HG03066 (cell line): ENCODE results near the gene IPO4.
"Not testable (repeated sequence)": the region's sequence is repeated elsewhere in the genome, so short reads cannot be mapped to it uniquely, and the experiment has no call there.

Source experiments
- ATAC-seq: cut with Tn5 transposase; IDR thresholded peaks from one replicate; pipeline ENCODE4 v1.9.1; 2021; ENCODE audit warnings: low read depth; ENCODE audit not compliant: unreplicated experiment

Gene IPO4

DNA sequence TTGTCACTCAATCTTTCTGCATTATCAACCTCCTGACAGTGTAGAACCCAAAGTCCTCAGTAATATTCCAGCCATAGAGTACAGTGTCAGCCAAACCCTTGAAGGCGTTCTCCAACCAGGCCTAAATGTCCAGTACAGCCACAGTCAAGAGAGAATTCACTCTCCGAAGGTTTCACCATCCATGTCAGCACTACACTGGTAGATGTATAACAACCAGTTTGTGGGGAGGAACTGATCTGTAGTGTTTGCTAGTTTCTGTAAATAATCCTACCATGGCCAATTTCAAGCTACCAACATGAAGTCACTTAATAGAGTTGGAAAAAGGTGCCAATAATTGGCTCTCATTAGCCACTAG, 27.7 kb upstream of the IPO4 start:
- ATAC-seq = no peak

DNA sequence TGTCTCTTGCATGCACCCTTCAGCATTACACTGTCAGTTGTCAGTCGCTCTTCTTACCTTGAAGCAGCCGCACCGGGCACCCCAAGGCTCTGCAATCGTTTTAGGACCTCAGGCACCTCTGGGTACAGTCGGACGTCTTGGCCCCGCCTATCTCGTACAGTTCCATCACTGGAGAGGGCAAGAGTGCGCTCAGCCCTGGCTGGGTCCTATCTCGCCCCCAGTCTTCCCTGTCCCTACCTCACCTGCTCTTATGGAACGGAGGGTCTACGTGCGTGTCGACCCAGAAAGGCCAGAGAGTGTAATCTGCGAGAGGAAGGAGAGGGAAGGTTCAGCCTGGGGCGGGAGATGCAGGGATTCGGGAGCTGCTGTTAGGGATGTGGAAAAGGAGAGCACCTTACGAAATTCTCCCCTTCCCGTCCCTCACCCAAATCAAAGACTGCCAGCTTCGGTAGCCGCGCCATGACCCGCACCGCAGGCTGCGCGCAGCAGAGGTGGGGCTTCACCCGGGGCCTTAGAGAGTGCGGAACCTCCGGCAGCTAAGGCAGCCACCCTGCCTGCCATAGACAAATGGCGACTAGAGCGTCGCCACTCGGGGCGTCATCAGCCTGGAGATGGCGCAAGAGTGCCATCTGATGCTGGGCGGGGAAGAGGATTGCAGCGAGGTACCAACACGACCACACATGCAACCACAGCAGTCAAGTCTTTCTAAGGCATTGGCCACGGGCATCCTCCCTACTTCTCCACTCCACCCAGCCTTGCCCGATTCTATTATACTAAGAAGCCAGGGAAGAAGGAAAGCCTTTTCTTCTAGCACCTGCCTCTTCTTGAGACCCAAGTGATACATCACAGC, 27.1 kb upstream of the IPO4 start, which contains the start of gene MDP1:
Gene MDP1 (minus strand): TSS at position 572 of the 850 bp plus-strand sequence. CDS start 111 bp downstream, at position 461.
- ATAC-seq = peak; percentile 61

DNA sequence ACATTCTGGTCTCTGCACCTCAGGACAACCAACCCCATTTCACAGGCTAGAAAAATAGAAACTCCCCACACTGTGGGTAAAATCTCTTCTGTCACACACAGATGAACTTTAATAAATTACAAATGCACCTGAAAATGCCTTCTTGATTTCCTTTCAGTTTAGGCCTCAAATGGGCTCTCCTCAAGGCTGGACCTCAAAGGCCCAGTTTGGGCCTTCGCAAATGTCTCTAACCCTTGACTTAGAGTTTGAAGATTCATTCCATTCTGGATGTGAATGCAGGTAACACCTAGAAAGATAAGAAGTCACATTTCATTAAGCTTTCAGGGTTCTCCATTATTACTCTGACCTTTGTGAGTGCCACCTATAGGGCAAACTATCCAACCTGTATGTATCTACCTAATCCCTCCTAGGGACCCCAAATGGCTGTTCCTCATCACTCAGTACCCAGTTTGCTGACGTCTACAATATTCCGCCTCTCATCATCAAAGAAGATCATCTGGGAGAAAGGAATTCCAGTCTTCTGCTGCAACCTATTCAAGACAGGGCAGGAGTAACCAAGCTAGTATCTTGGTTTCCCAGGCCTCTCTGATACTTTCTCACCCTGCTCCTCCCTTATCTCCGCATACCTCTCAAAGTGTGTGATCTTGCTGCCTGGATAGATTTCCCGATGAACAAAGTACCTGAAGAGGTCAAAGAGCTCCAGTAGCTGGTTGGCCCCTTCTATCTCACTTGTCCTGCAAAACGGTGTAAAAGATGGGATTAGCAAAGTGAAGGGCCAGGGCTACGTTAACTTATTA, 25.4 kb upstream of the IPO4 start:
- ATAC-seq = no peak

DNA sequence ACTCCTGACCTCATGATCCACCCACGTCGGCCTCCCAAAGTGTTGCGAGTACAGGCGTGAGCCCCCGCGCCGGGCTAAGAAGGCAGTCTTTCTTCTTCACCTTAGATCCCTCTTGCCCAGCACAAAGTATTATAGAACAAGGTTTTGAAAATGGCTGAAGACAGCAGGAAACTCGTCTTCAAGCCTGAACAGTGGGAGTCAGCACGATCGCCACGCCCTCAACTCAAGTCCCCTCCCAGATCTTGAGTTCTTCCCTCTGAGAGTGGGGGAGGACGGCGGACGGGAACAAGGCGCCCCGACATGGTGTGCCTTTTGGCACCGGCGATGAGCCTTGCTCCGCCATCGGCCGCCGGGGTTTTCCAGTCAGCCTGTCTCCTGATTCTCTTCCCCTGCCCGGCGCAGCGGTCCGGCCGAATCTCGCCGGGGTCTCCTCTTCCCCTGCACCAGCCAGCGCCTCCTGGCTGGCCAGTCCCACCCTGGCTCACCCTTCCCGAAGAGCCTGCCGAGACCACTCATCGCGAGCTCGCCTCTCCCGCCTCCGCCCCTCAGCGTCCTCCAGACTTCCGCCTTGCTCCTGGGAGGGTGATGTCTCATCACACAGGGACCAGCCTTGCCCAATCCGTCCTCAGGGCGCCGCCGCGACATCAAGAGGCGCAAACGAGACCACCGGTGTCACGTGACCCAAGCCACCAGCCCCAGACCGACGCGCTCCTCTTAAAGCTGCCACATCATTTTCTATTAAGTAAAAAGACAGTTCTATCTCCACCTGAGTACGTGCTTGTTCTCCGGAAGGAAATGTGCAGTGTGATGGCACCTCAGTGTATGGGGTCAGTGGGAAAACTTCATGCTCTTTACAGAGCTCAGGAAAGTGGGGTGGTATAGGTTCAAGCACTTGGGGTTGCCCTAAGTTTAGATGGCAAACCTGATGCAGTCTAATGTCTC, 24.6 kb upstream of the IPO4 start, which contains the start of gene CHMP4A:
Gene CHMP4A (minus strand): TSS at position 565 of the 942 bp plus-strand sequence. CDS start 49 bp downstream, at position 516.
- ATAC-seq = peak; percentile 70

DNA sequence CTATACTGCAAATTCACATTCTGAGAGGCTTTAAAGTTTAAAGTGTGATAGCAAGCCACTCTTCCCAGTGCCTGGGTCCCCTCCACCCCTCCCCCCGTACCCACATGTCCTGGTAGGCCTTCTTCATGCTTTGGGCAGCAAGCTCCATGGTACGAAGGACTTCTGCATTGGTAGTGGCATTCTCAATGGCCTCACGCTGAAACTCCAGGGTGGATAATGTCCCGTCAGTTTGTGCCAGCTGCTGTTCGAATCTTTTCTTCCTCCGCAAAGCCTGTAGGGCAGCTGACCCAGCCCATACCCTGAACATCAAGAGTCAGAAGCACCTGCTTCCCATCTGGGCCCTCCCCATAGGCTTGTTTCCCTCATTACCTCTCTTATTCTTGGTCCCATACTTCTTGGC, 22.7 kb upstream of the IPO4 start:
- no peak for ATAC-seq

DNA sequence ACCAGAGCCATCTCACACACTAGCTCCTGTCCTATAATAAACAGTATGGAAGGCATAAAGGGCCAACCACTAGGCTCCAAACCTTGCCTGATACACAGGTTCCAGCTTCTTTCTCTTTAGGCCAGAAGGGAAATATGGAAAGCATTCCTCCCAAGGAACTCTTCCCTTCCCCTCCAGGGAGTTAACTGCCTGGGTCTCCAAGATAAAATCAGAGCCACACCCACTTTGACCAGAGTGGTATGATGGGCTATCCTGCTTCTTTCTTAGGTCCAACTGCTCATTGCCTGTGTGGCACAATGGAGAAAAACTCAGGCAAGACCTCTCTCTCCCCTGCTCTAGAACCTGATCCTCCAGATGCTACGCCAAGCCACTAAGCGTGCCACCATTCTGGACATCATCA, 19.0 kb upstream of the IPO4 start:
- no peak for ATAC-seq

DNA sequence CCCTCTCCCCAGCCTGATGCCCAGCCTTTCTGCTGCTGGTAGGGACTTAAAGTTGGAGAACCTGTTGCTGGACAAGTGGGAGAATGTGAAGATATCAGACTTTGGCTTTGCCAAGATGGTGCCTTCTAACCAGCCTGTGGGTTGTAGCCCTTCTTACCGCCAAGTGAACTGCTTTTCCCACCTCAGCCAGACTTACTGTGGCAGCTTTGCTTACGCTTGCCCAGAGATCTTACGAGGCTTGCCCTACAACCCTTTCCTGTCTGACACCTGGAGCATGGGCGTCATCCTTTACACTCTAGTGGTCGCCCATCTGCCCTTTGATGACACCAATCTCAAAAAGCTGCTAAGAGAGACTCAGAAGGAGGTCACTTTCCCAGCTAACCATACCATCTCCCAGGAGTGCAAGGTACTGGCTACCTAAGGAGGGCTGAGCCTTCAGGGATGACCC, 18.5 kb upstream of the IPO4 start:
- no peak for ATAC-seq

DNA sequence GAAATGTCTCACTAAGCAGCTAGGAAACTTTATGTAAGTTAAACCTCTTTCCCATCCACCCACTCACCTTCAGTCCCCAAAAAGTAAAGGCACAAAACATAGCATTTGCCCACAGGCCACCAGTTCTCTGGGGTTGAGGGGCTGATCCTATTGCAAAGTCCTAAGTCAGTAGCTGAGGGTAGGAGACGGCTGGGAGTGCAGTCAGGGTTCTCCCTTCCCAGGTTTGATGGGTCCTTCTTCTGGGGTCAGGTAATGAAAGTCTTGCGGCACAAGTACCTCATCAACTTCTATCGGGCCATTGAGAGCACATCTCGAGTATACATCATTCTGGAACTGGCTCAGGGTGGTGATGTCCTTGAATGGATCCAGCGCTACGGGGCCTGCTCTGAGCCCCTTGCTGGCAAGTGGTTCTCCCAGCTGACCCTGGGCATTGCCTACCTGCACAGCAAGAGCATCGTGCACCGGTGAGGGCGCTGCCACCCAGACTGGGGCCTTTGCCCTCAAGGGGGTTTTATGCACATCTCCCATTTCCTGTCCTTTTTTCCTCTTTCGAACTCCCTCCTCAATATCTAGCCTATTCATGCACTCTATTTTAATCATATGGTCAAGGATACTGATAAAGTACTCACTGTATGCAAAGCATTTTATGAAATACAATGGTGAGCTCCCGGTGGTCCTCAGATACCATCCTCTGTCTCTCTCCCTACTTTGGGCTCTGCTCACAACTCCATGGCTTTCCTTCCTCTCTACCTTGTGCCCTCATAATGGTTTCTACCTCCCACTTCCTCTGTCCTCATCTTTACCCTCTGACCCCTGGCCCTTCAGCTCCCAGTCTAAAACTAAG, 17.9 kb upstream of the IPO4 start:
- ATAC-seq = no peak

DNA sequence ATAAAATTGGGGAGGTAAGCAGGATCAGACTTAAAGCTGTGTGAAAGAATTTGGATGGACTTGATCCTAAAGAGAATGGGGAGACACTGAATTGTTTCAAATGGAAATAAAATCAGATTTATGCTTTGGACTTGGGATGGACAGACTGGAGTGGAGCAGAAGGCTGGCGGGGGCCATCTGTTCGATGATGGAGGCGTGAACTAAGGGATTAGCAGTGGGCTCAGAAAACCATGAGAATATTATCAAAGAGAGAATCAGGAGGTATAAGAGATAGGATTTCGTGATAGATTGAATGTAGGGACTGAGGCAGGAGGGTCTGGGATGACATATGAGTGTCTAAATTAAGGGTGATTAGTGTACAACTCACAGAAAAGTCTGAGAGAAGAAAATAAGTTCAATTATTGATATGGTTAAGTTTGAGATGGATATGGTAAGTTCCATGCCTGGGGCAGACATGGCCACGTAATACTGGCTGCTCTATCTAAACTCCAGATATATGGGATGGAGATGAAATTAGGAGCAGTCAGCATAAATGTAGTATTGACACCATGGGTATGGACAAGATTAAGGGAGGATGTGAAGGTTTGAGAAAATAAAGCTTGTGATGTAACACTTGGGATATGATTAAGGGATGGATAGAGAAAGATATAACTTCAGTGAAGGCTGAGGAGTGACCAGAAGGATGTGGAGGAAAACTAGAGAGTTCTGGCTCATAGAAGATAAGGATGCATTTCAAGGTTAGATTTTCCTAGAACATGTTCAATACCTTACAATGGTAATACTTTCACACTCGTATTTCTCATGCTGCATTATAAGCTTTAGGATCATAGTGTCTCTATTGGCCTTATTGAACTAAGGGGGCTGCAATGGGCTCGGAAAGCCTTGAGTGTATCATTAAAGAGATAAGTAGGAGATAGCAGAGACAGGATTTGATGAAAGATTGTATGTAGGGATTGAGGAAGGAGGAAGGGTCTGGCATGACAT, 15.8 kb upstream of the IPO4 start:
- no peak for ATAC-seq

DNA sequence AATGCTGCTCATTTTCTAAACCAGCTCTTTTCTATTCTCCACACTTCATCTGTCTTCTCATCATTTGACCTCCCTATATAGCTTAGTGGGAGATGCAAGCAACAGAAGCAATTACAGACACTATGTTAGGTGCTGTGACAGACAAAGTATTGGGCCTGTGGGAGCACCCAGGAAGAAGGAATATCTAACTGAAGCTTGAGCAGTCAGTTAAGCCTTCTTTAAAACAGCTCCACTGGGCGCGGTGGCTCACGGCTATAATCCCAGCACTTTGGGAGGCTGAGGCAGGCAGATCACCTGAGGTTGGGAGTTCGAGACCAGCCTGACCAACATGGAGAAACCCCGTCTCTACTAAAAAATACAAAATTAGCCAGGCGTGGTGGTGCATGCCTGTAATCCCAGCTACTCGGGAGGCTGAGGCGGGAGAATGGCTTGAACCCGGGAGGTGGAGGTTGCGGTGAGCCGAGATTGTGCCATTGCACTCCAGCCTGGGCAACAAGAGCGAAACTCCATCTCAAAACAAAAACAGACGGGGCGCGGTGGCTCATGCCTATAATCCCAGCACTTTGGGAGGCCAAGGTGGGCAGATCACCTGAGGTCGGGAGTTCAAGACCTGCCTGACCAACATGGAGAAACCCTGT, 14.8 kb upstream of the IPO4 start:
- ATAC-seq = not testable (repeated sequence)

DNA sequence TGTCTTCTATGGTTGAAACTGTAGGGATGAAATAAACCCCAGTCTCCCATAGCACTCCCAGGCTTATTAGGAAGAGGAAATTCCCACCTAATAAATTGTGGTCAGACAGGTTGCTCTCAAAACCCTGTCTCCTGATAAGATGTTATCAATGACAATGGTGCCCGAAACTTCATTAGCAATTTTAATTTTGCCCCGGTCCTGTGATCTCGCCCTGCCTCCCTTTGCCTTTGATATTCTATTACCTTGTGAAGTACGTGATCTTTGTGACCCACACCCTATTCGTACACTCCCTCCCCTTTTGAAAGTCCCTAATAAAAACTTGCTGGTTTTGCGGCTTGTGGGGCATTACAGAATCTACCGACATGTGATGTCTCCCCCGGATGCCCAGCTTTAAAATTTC, 13.9 kb upstream of the IPO4 start:
- ATAC-seq = not testable (repeated sequence)

DNA sequence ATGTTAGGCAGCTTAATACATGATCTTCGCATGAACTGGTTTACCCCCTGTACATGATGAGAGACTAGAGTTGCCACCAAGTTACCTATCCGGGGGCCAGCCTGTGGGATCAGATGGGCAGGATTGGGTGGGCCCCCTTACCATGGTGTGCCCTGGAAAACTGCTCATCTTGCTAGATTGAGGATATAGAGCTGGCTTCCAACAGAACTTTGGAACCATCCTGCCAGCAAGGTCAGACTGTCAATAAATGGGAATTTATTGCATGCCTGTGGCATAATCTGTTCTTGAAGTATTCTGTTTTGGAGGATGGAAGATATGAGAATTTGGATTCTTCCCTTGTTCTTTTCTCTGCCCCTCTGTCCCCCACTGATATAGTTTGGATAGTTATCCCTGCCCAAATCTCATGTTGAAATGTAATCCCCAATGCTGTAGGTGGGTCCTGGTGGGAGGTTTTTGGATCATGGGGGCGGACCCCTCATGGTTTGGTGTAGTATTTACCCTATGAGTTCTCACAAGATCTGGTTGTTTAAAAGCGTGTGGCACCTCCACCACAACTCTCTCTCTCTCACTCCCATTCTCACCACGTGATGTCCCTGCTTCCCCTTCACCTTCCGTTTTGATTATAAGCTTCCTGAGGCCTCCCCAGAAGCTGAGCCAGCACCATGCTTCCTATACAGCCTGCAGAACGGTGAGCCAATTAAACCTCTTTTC, 10.4 kb upstream of the IPO4 start:
- no peak for ATAC-seq

DNA sequence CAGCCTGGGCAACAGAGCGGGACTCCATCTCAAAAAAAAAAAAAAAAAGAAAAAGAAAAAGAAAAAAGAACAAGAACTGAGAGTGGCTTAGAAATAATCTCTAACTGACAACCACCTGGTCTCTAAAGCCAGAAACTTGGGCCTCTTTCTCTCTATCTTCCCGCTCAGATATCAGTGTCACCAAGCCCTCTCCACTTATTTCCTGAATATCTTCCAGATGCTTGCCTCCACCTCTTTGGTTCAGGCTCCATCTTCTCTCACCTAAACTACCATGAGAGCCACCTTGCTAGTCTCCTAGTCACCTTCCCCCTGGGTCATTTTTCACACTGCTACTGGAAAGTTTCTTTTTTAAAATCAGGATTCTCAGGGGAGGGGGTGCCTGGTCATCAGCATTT, 8.4 kb upstream of the IPO4 start:
- no peak for ATAC-seq

DNA sequence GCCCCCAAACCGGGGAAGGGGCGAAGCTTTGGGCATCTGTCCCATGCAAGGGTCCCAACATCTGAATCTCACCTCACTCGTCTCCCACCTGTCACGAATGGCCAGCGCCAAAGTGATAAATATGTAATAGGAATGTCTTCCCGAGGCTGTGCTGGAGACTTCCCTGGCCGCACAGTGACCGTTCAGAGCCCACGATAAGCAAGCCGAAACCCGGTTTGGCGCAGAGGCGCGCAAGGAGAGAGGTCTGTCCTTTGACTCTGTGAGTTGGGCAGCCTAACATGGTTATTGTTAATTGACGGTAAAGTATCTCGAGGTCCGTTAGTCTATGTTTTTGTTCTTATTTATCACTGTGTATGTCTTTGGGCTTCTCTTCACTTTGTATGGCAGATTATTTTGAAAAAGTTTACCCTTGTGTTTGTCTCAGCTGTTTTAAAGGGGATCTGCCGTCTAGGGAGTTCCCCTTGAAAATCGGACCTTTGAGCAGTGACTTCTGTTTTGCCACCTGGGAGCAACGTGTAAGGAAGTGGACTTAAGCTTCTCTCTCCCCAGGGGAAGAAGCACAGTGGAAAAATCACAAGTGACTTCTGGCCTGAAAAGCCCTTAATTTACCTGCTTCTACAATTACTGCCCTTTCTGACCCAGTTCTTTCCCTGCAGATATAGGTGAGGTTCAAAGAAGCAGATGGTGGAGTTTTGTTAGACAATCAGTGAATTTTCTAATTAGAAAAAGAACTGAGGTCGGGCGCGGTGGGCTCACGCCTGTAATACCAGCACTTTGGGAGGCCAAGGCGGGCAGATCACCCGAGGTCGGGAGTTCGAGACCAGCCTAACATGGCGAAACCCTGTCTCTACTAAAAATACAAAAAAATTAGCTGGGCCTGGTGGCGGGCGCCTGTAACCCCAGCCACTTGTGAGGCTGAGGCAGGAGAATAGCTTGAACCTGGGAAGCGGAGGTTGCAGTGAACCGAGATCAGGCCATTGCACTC, 7.7 kb upstream of the IPO4 start:
- ATAC-seq = peak; percentile 32

DNA sequence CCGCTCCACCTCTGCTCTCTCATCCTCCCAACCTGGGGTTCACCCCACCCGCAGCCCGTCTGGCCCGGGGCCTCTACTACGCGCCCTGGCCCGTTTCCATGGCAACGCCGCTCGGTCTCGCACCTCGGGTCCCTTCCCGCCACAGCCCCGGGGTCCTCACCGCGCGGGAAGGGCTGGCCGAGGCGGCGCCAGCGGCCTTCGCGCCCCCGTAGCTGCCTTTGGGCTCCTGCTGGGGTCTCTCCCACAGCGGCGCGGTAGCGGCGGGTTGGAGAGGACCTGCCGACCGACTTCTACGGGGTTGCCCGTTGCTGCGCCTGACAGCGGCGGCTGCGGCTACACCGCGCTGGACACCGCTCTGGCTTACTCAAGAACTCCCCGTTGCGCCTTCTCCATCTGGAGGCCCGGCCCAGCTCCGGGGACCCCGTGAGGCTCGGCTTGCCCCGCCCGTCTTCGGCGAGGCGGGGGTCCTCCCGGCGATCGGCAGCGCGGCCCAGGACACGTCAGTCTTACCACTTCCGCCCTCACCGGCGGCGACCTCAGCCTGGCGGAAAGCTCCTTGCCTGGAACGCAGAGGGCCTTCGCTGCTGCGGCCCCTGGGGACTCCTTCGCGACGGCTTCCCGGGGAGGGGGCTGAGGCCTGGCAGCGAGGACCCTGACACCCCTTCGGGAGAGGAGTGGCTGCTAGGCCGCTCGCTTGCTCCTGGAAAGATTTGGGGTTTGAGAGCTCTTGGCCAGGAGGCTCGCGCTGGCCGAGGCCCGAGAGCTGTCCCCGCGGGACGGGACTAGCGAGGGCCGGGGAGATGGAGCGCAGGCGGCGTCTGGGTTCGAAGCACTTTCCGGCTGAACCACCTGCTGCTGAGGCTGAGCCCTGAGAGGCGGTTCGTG, 6.8 kb upstream of the IPO4 start, which contains the start of gene TM9SF1:
Gene TM9SF1 (minus strand): TSS at position 256 of the 885 bp plus-strand sequence. CDS start 422 bp downstream, outside the sequence.
- peak; percentile 82 for ATAC-seq
